Cardiac muscle cell (in vitro differentiated cells and primary cell): ENCODE measurements around the gene AK9. TPM values are rescaled to one million over a fixed set of nuclear protein-coding genes. Genes with fewer than 3 reads are reported as not detected.

ENCODE experiments used
- DNase-seq, 2 donors: peaks; one replicate each; pipeline versions ENCODE4 v3.0.0 to v3.0.0-alpha.2; 2010 to 2017; ENCODE audit warnings: low read depth in 1 of 2, low spot score in 1 of 2
- H3K27ac ChIP-seq: fragments of 200-600 bp; sonication (generic); 2 replicates; pipeline ENCODE4 v1.5.1; 2016
- H3K27me3 ChIP-seq: fragments of 200-600 bp; sonication (generic); 2 replicates; pipeline ENCODE4 v1.6.0; 2016; ENCODE audit warnings: control low read depth
- H3K36me3 ChIP-seq: fragments of 200-600 bp; sonication (generic); 2 replicates; pipeline ENCODE4 v1.5.1; 2016; ENCODE audit warnings: control low read depth
- H3K4me1 ChIP-seq: fragments of 200-600 bp; sonication (generic); 2 replicates; pipeline ENCODE4 v1.8.1; 2017; ENCODE audit warnings: low read depth, mild to moderate bottlenecking, mixed run types
- H3K4me3 ChIP-seq: fragments of 200-600 bp; sonication (generic); 2 replicates; pipeline ENCODE4 v1.5.1; 2016; ENCODE audit warnings: mild to moderate bottlenecking
- H3K9me3 ChIP-seq: fragments of 200-600 bp; sonication (generic); 2 replicates; pipeline ENCODE4 v1.5.1; 2017; ENCODE audit warnings: low read depth, mild to moderate bottlenecking, control low read depth
- polyA plus RNA-seq: library from polyadenylated mRNA; unstranded; fragments of >200 nt; fragmentation: Nextera tagmentation; extraction: Ambion mirVana; gene quantifications from 2 replicates; pipeline ENCODE4 v1.2.1, GENCODE V29; 2016
- total RNA-seq: library from RNA; depleted of rRNA; stranded (reverse); fragments of >200 nt; gene quantifications from 2 replicates; pipeline ENCODE4 v1.2.3, GENCODE V29; 2016
- TF ChIP-seq, protein P1 (sequence below): IDR thresholded peaks from 2 replicates; pipeline ENCODE4 v1.5.1; 2012; ENCODE audit warnings: low read depth, mild to moderate bottlenecking, low read length

The AK9 gene
- total and polyA plus RNA-seq, 2 experiments from 2014 or later: 8.3 to 18.6 TPM

DNA sequence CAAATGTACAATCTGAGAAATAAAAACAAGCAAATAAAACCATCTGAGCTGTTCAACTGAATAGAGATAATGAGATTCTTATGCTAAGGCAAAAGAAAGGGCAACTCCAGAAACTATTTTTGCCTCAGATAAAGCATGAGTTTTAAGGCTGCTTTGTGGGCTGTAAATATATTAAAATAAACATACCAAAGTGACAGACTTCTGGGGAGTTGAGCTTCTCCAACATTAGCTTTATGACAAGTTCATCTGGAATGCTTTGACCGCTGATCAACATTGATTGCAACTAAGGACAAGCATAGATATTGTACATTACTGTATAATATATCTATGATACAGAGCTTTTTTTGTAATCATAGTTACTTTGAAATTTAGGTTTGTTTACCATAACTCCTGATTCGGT lies 19.3 kb downstream of the AK9 start:
- DNase-seq: no peak
- TF ChIP-seq, protein P1, sequence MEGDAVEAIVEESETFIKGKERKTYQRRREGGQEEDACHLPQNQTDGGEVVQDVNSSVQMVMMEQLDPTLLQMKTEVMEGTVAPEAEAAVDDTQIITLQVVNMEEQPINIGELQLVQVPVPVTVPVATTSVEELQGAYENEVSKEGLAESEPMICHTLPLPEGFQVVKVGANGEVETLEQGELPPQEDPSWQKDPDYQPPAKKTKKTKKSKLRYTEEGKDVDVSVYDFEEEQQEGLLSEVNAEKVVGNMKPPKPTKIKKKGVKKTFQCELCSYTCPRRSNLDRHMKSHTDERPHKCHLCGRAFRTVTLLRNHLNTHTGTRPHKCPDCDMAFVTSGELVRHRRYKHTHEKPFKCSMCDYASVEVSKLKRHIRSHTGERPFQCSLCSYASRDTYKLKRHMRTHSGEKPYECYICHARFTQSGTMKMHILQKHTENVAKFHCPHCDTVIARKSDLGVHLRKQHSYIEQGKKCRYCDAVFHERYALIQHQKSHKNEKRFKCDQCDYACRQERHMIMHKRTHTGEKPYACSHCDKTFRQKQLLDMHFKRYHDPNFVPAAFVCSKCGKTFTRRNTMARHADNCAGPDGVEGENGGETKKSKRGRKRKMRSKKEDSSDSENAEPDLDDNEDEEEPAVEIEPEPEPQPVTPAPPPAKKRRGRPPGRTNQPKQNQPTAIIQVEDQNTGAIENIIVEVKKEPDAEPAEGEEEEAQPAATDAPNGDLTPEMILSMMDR: no peak
- Histone ChIP-seq H3K27ac (no peak overlapping the region), H3K9me3 (no peaks in the 10 kb centered on the region), H3K4me1 (no peaks in the 10 kb centered on the region), H3K27me3 (no peaks in the 10 kb centered on the region), H3K4me3 (no peak overlapping the region), H3K36me3 (no peaks in the 10 kb centered on the region)

DNA sequence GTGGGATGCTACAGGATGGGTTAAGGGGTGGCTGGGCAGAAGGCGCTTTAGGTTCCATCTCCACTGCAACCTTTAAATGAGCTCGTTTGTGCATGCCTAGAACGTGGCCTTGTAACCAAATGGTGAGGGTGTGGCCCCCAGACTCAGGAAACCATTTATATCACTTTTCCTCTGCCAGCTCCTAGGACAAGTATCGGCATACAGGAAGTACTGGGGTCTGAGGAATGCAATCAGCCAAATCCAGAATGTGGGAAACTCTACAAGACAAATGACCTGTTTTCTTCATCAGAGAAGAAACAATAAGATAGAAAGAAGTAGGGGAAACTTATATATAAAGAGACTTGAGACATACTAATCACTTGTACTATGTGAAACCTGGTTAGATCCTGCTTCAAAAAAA lies 21.2 kb downstream of the AK9 start:
- H3K4me1 ChIP-seq: no peaks in the 10 kb centered on the region
- no peaks in the 10 kb centered on the region for H3K27me3 ChIP-seq
- H3K9me3 ChIP-seq: no peaks in the 10 kb centered on the region
- no peaks in the 10 kb centered on the region for H3K36me3 ChIP-seq
- H3K4me3 ChIP-seq: no peak overlapping the region
- TF ChIP-seq, protein P1: no peak
- no peak for DNase-seq
- H3K27ac ChIP-seq: no peak overlapping the region

DNA sequence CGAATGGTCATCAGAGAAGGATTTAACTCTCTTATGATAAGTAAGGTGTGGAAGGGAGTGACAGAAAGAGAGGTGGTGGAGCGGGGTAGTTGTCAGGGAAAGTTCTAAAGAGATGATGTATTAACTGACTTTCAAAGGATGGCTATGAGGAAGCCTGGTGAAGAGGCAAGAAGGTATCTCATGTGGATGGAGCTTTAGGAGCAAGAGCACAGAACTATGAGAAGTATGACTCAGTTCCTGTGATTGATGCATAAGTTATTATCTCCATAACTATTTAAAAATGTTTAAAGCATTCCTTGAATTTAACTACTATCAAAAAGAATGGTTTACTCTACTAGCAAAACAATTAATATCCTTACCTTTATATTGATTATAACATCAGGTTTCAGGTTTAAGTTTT lies 28.8 kb downstream of the AK9 start:
- H3K4me1 ChIP-seq: no peaks in the 10 kb centered on the region
- no peak overlapping the region for H3K27ac ChIP-seq
- H3K36me3 ChIP-seq: no peaks in the 10 kb centered on the region
- H3K4me3 ChIP-seq: no peak overlapping the region
- no peak for DNase-seq
- TF ChIP-seq, protein P1: no peak
- H3K27me3 ChIP-seq: no peaks in the 10 kb centered on the region
- H3K9me3 ChIP-seq: no peaks in the 10 kb centered on the region

DNA sequence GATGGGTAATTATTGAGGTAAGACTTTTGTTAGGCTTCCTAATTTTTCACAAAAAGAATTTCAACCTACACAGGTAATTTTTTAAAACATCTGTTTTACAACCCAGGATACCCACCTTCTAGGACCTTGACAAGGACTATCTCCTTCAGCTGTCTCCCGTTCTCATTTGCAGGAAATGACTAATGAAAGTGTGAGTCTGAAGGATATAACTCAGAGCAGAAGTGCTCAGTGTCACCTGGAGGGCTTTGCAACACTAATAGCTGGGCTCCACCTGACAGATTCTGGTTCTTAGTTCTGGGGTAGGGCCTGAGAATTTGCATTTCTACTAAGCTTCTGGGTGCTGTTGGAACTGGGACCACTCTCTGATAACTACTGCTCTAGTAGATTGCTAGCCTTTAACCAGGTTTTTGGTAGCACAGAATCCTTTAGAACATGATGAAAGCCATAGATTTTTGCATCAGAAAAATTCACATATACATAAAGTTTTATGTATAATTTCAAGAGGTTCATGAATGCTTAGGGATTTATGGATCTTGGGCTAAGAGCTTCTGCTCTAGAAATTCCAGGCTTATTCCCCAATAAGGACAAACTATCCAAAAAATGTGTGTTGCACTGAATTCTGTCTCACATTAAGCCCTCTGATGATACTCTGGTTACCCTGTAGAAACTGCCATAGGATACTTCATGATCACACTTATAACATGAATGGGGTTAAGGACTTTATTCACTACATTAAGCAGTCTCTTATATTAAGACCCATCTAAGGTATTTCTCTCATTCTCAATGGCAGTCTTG lies 30.3 kb downstream of the AK9 start:
- H3K27ac ChIP-seq: no peak overlapping the region
- H3K36me3 ChIP-seq: peaks cover 3% of the 10 kb centered on the region
- no peaks in the 10 kb centered on the region for H3K27me3 ChIP-seq
- H3K4me1 ChIP-seq: no peaks in the 10 kb centered on the region
- TF ChIP-seq, protein P1: no peak
- no peak overlapping the region for H3K4me3 ChIP-seq
- no peak for DNase-seq
- H3K9me3 ChIP-seq: no peaks in the 10 kb centered on the region

DNA sequence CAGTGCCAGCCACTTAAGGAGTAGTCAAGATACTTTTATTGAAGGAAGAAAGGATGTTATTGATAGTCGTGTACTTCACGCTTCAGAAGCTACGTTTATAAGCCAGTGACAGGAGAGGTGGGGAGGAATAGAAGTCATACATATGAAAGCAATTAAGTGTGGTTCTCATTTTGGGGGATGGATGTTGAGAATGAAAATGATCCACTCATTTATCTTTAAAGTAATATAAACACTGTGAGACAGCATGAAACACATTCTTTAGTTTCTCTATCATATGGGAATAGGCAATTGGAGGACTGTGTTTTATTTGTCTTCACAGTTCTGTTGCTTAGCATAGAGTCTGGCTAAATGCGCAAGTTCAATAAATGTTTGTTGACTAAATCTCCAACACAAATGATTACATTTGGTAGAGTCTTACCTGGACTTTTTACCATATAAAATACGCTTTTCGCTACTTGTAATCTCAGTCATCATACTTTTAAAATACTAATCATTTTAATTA lies 35.2 kb downstream of the AK9 start:
- peaks cover 3% of the 10 kb centered on the region for H3K36me3 ChIP-seq
- H3K27ac ChIP-seq: no peak overlapping the region
- no peak overlapping the region for H3K4me3 ChIP-seq
- H3K27me3 ChIP-seq: no peaks in the 10 kb centered on the region
- H3K4me1 ChIP-seq: no peaks in the 10 kb centered on the region
- DNase-seq: no peak
- TF ChIP-seq, protein P1: no peak
- no peaks in the 10 kb centered on the region for H3K9me3 ChIP-seq
